GM12873 (cell line): ENCODE results near the gene CTRB1.

Source experiments
- TF ChIP-seq, protein P1 (sequence below): IDR thresholded peaks from 2 replicates; pipeline ENCODE4 v1.5.1; 2012; ENCODE audit warnings: low read depth, mild to moderate bottlenecking, moderate library complexity, low read length, control low read depth; ENCODE audit not compliant: insufficient read depth; ENCODE audit errors: missing control alignments

CTRB1 gene

DNA sequence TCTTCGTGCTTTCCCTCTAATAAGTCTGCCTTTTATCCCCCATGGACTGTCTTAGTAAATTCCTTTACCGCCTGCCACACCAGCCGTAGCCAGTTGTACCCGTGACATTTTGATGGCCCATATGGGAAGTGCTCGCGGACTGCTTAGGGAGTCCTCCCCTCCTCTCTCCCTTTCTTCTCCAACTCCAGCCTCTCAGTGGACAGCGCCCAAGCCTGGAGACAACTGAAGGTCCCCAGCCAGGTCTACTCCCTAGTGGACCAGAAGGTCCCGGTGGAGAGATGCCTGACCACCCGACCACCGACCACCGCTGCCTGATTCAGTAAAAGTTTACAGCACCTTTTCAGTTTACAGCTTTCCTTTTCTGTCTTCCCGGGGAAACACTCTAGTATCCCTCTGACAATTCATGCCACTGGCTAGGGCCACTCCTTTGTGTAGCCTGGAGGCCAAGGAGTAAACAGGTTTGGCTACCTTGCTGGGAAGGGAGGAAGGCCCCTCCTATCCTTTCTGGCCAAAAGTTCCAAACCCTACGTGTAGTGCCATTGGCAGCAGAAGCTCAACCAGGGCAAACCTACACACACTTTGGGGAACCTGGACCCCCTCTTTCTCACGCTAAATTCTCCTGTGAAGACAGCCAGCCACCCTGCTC, 29.8 kb upstream of the CTRB1 start:
- TF ChIP-seq, protein P1, sequence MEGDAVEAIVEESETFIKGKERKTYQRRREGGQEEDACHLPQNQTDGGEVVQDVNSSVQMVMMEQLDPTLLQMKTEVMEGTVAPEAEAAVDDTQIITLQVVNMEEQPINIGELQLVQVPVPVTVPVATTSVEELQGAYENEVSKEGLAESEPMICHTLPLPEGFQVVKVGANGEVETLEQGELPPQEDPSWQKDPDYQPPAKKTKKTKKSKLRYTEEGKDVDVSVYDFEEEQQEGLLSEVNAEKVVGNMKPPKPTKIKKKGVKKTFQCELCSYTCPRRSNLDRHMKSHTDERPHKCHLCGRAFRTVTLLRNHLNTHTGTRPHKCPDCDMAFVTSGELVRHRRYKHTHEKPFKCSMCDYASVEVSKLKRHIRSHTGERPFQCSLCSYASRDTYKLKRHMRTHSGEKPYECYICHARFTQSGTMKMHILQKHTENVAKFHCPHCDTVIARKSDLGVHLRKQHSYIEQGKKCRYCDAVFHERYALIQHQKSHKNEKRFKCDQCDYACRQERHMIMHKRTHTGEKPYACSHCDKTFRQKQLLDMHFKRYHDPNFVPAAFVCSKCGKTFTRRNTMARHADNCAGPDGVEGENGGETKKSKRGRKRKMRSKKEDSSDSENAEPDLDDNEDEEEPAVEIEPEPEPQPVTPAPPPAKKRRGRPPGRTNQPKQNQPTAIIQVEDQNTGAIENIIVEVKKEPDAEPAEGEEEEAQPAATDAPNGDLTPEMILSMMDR, result no peak

DNA sequence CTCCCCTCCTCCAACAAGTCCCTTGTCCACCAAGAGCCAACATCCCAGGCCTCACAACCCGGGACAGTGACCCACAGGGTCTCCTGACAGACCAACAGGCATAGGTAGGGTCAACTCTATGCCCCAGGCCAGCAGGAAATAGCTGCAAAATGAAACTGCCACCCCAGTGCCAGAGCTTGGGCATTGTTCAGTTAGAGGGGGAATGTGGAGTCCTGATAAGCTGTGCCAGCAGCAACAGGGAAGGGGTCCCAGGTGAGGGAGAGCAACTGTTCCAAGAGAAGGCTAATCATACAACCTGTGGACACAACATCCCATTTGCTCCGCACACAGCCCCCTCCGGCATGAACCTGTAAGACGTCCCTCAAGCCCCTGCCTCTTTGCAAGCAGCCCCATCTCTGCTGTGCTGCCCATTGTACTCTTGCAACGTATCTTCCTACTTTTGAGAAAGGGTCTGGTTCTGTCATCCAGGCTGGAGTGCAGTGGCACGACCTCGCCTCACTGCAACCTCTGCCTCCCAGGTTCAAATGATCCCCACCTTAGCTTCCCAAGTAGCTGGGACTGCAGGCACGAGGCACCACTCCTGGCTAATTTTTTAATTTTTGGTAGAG, 29.0 kb upstream of the CTRB1 start:
- TF ChIP-seq, protein P1, result no peak

DNA sequence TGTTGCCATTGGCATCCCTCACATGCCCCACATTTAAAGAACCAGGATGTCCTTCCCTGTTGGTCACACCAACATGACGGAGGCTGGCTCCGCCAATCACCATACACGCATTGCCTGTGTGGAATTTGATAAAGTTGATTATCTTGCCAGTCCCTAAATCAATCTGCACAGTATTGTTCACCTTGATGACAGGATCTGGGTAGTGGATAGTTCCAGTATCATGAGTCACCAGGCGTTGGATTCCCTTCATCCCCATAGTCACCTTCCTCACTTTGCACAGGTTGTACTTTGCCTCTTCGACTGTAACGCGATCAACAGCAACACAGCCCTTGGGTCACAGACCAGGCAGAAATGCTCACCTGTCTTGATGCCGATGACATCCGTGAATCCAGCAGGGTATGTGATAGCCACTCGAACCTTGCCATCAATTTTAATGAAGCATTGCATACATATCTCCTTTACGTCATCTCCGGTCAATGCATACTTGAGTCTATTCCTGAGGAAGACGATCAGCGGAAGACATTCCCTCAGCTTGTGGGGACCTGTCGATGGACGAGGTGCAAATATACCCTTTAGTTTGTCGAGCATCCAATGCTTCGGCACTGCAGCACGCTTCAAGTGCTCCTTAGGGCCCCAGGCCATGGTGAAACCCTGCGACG, 26.1 kb upstream of the CTRB1 start:
- TF ChIP-seq, protein P1, result no peak

DNA sequence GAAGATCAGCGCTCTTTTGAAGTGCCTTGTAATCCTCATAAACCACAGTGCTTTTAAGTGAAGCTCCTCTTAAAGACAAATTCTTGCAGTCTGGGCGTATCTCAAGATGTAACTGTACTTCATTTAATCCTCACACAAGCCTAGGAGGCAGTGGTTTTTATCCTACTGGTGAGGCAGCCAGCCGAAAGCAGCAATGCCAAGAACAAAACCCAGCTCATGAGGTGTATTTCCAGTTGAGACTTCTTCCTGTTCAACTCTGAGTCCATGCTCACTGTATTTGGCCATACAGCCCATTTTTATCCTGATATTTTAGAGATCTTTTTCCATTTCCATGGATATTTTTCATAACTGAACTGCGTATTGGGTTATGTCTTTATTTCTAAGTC, 25.5 kb upstream of the CTRB1 start:
- TF ChIP-seq, protein P1, result no peak

DNA sequence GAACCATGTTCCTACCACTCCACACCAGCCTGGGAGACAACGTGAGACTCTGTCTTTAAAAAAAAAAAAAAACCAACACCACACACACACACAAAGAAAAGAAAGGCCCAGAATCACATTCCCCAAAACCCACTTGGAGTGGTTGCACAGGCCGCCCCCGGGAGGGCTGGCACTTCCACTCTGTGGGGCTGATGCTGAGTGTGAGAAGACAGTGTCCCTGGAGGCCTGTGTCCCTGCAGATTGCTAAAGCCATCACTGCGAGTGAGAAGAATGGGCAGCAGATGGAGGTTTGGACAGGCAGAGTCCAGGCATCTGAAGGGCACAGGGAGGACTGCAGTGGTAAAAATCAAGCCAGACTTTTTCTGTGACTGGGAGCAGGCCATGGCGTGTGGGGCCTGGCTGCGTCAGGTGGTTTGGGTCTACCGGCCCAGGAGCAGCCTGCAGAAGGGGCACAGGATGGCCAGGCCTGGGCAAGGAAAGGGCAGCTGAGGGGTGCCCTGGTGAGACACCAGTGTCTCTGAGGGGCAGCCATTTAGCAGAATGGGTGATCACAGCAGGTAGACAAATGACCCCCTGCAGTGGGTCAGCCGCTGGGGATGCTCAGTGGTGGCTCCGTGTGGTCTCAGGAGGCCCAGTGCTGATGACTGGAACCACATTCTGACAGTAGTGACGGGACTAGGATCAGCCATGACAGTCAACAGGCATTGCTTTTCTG, 24.9 kb upstream of the CTRB1 start:
- TF ChIP-seq, protein P1, result no peak

DNA sequence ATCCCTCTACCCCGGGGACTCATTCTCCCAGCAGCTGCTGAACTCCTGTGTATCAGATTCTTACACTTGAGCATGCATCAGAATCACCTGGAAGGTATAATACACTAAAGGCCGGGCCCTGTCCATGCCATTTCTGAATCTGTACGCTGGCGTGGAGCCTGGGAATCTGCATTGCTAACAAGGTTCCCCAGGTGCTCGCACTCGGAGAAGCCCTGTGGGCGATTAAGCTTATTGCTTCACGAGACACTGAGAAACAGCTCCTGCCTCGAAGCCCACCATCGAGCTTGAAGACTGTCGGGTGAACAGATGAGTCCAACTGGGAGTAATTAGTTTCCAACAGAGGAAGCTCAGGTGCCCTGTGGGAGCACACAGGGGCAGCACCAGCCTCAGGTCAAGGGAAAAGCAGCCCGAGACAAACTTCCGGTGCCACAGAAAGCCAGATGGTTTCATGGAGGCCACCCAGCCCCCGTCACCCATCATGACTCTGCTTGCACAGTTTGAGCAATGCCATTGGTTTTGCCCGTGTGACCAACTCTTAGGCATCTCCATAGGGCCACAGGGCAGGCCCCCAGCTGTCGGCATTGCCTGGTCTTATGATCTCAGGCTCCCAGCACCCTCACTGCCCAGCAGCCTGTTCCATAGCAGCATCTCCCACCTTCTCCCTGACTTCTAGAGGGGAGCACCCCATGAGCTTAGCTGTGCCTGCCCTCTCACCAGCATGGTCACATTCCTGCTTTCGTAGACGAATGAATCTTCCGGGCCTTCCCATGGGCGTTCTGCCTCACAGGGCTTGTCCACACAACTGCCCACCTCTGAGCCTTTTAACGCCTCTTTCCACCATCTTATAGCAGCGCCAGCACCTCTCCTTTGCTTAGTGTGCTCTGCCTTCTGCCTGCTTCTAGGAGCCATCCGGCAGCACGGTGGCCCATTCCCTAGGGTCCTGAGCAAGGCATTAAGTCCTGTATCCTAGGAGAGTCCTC, 22.7 kb upstream of the CTRB1 start:
- TF ChIP-seq, protein P1, result no peak
